SK-N-MC (cell line): ENCODE results near the gene GRB10.

Experiments used
- DNase-seq: peaks from one replicate; pipeline ENCODE4 v3.0.0-alpha.2; 2011; ENCODE audit warnings: low read depth, low spot score
- H3K27ac ChIP-seq: fragments of 200-600 bp; sonication (generic); 2 replicates; pipeline ENCODE4 v1.5.1; 2016; ENCODE audit warnings: mixed run types
- H3K36me3 ChIP-seq: fragments of 200-600 bp; sonication (generic); 2 replicates; pipeline ENCODE4 v1.6.1; 2017; ENCODE audit warnings: antibody characterized with exemption, low read length, mixed read lengths; ENCODE audit not compliant: insufficient read depth
- H3K4me3 ChIP-seq: fragments of 200-600 bp; sonication (generic); 2 replicates; pipeline ENCODE4 v1.5.1; 2016
- H3K9ac ChIP-seq: fragments of 200-600 bp; sonication (generic); 2 replicates; pipeline ENCODE4 v1.8.0; 2017; ENCODE audit warnings: mixed run types, mixed read lengths; ENCODE audit not compliant: insufficient read length
- H3K9me3 ChIP-seq: fragments of 200-600 bp; sonication (generic); 2 replicates; pipeline ENCODE4 v1.6.1; 2017; ENCODE audit warnings: low read depth, mild to moderate bottlenecking, antibody characterized with exemption, low read length, moderate library complexity, mixed read lengths
- EZH2 ChIP-seq: fragments of 200-600 bp; sonication (generic); IDR thresholded peaks from one replicate; pipeline ENCODE4 v1.6.1; 2017; ENCODE audit warnings: antibody characterized with exemption
- FOXP2 ChIP-seq: optimal IDR thresholded peaks from 2 replicates; pipeline ENCODE3; 2011; ENCODE audit warnings: mild to moderate bottlenecking, moderate library complexity; ENCODE audit not compliant: insufficient read depth; ENCODE audit errors: extremely low read length, control extremely low read depth
- POLR2AphosphoS5 ChIP-seq: IDR thresholded peaks from 2 replicates; pipeline ENCODE4 v1.6.1; 2012; ENCODE audit warnings: mild to moderate bottlenecking, low read depth, low read length, borderline replicate concordance

Gene GRB10

DNA sequence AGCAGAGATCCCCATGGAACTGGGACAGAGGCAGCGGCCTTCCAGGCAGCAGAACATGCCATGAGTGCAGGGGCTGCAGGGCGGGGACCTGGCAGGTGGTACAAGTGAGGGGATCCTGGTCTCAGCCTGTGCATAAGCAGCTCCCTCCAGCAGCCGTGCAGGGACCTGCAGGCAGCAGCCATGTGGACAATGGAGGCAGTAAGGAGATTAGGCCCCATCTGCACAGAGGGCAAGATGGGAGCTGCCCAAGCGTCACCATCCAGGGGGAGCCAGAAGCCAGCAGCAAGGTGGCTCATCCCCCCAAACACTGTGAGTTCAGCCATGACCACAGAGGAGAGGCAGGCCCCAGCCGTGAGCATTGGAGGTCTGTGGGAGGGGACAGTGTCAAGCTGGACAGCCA lies 220.6 kb downstream of the GRB10 start:
- TF ChIP-seq POLR2AphosphoS5, result no peak
- no peak for TF ChIP-seq FOXP2
- TF ChIP-seq EZH2, result no peak
- H3K36me3 ChIP-seq, result no peaks in the 10 kb centered on the region
- no peak for DNase-seq
- H3K9me3 ChIP-seq, result no peaks in the 10 kb centered on the region
- H3K4me3 ChIP-seq, result no peak overlapping the region
- H3K27ac ChIP-seq, result no peak overlapping the region
- H3K9ac ChIP-seq, result no peak overlapping the region

DNA sequence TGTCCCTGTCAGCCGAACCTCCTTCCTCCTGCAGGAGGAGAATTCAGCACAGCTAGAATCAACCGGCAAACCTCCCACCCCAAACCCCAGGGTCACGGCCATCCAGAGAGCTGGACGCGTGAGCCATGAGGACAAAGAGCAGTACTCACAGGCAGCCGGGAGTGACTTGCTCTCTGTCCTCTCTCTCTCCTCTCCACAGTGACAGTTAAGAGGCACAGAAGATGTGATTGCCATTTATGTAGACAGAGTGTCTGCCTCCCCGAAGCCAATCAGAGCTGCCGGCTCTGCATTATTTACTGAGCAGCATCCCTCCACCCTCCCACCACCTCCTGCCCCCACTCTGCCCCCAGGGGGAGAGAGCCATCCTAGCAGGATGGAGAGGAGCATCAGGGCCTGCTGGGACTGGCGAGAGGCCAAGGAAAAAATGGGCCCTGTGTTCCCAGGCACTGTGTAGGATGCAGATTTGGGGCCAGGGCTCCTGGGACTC lies 221.8 kb downstream of the GRB10 start:
- H3K9me3 ChIP-seq, result no peaks in the 10 kb centered on the region
- H3K36me3 ChIP-seq, result no peaks in the 10 kb centered on the region
- H3K27ac ChIP-seq, result no peak overlapping the region
- H3K9ac ChIP-seq, result no peak overlapping the region
- DNase-seq, result no peak
- H3K4me3 ChIP-seq, result no peak overlapping the region
- TF ChIP-seq POLR2AphosphoS5 (no peak), FOXP2 (no peak), EZH2 (no peak)

DNA sequence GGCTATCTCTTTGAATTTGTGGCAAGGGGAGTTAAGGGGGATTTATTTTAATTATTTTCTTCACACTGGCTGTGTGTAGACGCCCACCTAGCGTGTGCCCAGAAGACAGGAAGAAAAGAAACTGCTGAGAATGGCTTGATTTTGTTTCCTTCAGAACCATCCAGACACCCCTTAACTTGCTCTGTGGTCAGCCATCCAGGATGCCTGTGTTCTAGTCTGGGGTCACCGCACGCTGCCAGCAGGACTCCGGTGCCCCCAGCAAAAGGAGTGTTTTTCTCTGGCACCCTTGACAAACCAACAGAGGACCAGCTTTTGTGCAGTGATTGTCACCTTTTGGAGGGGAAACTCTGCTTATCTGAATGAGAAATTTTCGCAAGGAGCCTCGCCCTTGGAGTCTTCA lies 222.8 kb downstream of the GRB10 start:
- no peak overlapping the region for H3K4me3 ChIP-seq
- TF ChIP-seq POLR2AphosphoS5 (no peak), EZH2 (no peak), FOXP2 (no peak)
- H3K9ac ChIP-seq, result no peak overlapping the region
- H3K27ac ChIP-seq, result no peak overlapping the region
- no peak for DNase-seq
- no peaks in the 10 kb centered on the region for H3K36me3 ChIP-seq
- no peaks in the 10 kb centered on the region for H3K9me3 ChIP-seq

DNA sequence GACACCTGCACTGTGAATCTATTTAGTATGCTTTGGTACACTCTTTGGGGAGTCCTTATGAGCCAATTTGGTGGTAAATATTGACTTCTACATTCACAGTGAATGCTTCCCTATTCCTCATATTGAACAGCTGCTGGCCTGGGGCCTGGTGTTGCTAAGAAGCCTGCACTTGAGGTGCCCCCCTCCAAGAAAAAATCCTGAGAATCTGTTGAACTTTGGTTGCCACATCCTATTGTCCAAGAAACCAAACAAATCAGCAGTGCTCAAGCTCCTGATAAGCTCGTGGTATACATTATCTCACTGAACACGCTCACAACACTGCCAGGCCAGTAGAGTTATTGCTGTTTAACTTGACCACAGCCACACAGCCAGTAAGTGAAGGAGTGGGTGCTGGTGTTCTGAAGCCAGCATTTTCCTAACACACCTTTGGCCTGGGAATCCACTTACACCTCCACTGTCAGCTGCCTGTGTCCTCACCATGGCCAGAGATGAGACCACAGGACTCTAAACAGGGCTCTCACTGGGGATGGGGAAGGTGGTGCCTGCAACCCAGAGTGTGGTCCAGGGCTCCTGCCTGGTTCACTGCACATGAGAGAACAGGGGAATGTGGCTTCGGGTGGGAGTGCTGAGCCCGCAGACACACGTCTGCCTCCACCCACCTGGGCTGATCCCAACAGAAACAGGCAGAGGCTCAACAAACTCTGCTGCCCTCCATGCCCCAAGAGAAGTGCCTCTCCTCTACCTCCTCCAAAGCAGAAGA lies 224.2 kb downstream of the GRB10 start:
- no peak overlapping the region for H3K27ac ChIP-seq
- H3K9me3 ChIP-seq, result no peaks in the 10 kb centered on the region
- no peak for TF ChIP-seq POLR2AphosphoS5
- no peak for TF ChIP-seq FOXP2
- no peak for TF ChIP-seq EZH2
- no peak overlapping the region for H3K9ac ChIP-seq
- no peak for DNase-seq
- no peak overlapping the region for H3K4me3 ChIP-seq
- H3K36me3 ChIP-seq, result no peaks in the 10 kb centered on the region

DNA sequence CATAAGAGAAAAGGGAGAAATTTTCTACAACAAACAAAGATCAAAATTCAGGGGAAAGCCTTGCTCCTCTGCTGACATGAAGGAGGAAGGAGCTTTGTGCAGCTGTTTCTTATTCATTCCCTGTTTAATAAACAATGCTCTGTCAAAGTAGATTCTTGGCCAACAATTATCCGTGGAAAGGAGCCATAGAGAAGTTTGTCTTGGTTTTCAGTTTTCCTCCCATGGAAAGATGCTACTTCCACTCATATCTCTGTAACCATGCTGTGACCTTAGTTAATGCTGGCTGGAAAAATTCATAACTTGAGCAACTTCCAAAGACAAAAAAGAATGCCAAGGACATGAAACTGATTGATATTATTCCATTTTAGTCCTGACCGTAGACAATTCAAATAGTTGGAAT lies 225.6 kb downstream of the GRB10 start:
- Histone ChIP-seq H3K4me3 (no peak overlapping the region), H3K27ac (no peak overlapping the region), H3K9ac (no peak overlapping the region), H3K36me3 (no peaks in the 10 kb centered on the region), H3K9me3 (no peaks in the 10 kb centered on the region)
- TF ChIP-seq POLR2AphosphoS5, result no peak
- no peak for TF ChIP-seq FOXP2
- TF ChIP-seq EZH2, result no peak
- DNase-seq, result no peak

DNA sequence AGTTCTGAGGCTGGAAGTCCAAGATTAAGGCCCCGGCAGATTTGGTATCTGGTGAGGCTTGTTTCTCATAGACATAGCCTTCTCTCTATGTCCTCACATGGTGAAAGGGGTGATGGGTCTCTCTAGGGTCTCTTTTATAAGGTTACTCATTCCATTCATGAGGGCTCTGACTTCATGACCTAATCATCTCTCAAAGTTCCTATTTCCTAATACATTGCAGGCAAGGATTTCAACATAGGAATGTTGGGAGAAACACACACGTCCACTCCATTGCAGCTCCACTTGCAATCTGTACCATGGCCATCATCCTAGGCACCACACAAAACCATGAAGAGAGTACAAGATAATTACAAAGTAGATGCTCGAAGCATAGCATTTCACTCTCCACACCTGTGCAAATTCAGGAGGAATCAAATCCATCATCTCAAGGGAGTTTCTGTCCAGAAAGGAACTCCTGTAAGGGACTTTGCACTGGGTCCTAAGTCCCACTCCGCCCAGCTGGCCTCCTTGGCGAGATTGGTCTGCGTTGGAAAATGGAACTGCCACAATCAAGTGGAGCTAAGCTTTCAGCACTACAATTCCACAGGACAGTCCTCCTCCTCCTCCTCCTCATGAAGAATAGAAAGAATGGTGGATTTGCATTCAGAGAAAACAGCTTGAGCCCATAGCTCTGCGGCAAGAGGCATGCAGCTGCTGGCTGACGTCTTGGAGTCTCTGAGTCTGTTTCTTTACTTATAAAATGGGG lies 226.3 kb downstream of the GRB10 start:
- Histone ChIP-seq H3K27ac (no peak overlapping the region), H3K9me3 (no peaks in the 10 kb centered on the region), H3K4me3 (no peak overlapping the region), H3K9ac (no peak overlapping the region), H3K36me3 (no peaks in the 10 kb centered on the region)
- no peak for TF ChIP-seq EZH2
- no peak for TF ChIP-seq POLR2AphosphoS5
- no peak for TF ChIP-seq FOXP2
- no peak for DNase-seq

DNA sequence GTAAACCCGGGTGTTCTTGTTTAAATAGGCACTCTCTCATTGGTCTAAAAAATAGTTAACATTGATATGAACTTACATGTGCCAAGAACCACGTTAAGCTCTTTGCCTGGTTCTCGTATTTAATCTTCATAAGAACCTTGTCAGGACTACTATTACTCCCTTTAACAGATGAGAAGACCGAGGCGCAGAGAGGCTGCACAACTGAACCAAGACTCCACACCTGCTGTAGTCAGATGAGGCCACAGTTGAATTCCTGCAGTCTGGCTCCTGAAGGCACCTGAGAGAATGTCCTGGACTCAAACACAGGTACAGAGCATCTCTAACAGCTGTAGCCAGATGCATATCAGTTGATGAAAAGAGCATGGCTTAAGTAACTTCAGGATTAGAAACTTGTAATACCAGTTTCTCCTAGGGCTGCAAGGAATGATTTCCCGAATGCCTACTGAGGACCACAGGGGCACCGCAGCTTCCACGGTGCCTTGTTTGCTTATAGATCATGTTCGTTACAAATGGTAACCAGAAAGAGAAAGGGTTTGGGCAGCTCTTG lies 227.0 kb downstream of the GRB10 start:
- TF ChIP-seq POLR2AphosphoS5 (no peak), EZH2 (no peak), FOXP2 (no peak)
- Histone ChIP-seq H3K9ac (no peak overlapping the region), H3K4me3 (no peak overlapping the region), H3K9me3 (no peaks in the 10 kb centered on the region), H3K36me3 (no peaks in the 10 kb centered on the region), H3K27ac (no peak overlapping the region)
- no peak for DNase-seq

DNA sequence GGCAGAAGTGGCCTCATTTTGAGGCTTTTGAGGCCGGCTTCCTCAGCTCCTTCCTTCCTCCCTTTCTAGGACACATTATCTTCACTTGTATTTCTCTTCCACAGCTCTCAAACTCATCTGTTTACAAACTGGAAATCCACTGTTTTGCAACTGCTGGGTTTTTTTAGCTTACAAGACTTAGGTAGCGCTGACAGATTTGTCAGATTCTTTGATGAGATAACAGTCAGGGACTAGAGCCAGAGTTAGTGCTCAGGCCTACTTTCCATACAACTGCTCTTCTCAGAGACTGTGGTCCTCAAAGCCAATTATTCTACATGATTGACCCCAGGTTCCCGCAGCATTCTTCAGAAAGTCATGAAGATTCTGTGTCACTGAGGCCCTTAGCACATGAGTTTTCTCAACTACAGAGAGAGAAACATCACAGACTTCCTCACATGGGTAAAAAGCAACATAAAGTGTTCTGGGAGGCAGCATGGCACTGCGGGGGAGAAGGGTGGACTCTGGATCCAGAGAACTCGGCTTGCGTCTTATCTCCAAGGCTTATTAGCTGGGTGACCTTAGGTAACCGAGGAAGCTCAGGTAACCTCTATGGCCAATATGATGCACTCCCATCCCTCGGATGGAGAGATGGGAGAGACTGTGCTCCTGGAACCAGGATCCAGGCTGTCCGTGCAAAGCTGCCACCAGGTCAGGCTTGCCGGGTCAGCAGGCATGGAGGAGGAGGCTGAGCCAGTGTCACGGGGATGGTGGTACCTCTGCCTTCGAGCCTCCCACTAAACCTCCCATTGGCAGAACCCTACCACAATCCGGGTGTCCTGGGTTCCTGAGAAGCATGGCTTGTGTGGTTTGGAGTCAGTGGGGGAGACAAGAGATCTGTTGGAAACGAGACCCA lies 228.0 kb downstream of the GRB10 start:
- H3K27ac ChIP-seq, result no peak overlapping the region
- H3K9me3 ChIP-seq, result no peaks in the 10 kb centered on the region
- no peaks in the 10 kb centered on the region for H3K36me3 ChIP-seq
- no peak for DNase-seq
- no peak overlapping the region for H3K4me3 ChIP-seq
- TF ChIP-seq POLR2AphosphoS5 (no peak), FOXP2 (no peak), EZH2 (no peak)
- H3K9ac ChIP-seq, result no peak overlapping the region
